Fibroblast of skin of left biceps (primary cell): ENCODE results near the gene FDXR.

Source experiments
- DNase-seq, 2 experiments: peaks; one replicate each; pipeline ENCODE4 v3.0.0-alpha.2; 2013; ENCODE audit warnings: low read depth in 2 of 2

FDXR gene

DNA sequence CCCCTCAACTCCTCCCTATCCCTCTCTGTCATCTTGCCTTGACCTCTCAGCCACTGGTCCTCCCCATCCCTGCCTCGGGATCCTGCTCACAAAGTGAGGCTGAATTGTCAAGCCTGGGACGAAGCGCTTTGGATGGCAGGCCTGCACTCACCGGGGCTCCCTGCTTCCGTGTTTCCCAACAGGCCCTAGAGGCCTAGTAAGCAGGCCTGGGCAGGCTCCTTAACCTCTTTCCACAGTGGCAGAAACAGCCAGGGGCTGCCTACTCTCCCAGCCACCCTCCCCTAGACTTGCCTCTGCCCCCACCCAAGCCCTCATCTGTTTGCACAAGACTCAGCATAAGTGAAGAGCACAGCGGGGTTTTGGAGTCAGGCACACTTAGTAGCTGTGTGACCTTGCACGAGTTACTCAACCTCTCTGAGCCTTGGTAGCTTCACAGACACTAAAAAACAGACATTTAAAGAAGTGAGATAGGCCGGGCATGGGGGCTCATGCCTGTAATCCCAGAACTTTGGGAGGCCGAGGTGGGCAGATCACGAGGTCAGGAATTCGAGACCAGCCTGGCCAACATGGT, 25.7 kb upstream of the FDXR start:
- no peak for DNase-seq

DNA sequence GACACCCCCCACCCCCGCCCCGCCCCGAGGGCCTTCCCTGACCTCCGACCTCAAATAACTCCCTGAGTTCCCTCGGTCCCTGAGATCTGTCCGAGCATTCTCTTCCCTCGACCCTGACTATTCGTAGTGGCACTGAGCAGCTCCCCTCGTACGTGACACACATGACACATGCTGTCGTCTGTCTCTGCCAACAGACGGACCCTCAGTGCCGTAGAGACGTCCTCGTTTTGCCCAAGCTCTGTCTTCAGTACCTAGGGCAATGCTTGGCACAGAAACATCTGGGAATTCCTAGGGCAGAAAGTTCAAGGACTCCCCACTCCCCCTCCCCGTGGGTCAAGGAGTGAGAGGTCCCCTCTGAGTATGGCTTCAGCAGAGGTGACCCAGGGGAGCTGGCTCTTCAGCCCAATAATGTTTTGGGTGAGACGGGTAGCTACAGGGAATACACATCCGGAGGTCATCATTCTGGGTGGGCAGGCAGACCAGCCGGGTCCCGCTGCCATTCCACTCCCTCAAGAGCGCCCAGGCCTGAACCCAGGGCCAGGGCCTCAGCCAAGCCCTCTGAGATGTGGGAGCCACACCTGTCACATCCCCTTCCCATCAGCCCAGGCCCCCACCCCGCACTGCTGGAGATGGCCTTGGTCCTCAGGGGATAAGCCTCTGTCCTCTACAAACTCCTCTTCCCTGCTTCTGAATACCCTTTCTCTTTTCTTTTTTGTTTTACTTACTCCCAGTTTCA, 21.3 kb upstream of the FDXR start:
- no peak for DNase-seq

- no peak for DNase-seq
Measured at GRCh38 chr17:74892974-74893911, 20.4 kb upstream of the FDXR start, which contains the start of gene FADS6. Gene FADS6, minus strand, starts transcription at chr17:74893633. Its CDS starts 38 bp downstream, at chr17:74893595.

- DNase-seq = no peak
Measured at GRCh38 chr17:74892013-74892841, 19.4 kb upstream of the FDXR start.

- DNase-seq = no peak
Measured at GRCh38 chr17:74890554-74890953, 17.8 kb upstream of the FDXR start.

GRCh38 chr17:74888469-74888868, 15.7 kb upstream of the FDXR start:
- no peak for DNase-seq

- no peak for DNase-seq
Measured at GRCh38 chr17:74883241-74883745, 10.5 kb upstream of the FDXR start.

GRCh38 chr17:74882517-74883240, 9.9 kb upstream of the FDXR start:
- no peak for DNase-seq

DNA sequence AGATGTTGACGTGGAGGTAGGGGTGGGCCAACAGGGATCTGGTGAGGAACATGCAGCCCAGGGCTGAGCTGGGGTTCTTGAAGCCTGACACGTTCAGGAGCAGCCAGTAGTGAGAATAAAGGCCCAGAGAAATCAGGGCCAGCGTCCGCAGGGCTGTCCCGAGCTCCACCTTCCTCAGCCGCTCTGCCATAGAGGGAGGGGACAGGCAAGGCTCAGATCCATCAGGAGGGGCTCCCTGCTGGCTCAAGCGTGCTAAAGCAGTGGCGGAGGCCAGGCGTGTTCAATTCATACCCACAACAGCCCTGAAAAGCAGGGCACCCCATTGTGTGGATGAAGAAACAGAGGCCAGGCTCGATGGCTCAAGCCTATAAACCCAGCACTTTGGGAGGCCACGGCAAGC, 8.3 kb upstream of the FDXR start:
- DNase-seq = no peak

DNA sequence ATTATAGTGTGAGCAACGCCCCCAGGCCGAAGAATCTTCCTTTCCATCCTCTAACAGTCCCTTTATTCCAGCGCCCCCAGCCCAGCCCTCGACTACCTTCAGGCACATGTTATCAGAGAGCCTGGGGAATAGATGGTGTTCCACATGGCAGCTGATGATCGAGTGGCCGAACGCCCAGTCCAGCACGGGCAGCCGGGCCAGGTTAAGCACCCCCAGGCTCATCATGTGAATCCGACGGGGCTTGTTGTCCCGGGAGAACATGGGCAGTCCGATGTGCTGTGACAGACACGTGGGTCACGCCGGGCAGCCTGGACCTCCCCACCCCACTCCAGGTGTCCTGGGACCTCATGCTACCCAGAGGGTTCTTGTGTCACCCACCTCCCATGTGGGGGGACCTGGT, 6.5 kb upstream of the FDXR start:
- no peak for DNase-seq

DNA sequence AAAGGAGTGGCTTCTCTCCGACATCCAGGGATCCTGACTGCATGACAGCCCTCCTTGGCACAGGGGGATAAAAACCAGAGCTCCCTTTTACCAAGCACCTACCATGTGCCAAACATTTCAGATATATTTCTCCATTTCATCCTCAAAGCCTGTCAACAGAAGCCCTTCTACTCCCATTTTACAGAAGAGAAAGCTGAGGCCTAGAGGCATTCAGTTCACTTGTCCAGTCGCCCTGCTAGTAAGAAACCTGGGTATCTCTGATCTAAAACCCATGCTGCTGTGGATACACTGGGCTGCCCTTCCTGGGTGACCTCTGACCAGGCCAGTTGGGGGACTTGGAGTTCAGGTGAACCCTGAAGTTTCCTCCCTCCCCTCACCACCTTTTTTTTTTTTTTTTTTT, 5.9 kb upstream of the FDXR start:
- no peak for DNase-seq

GRCh38 chr17:74877592-74878548, 5.1 kb upstream of the FDXR start:
- DNase-seq = no peak

DNA sequence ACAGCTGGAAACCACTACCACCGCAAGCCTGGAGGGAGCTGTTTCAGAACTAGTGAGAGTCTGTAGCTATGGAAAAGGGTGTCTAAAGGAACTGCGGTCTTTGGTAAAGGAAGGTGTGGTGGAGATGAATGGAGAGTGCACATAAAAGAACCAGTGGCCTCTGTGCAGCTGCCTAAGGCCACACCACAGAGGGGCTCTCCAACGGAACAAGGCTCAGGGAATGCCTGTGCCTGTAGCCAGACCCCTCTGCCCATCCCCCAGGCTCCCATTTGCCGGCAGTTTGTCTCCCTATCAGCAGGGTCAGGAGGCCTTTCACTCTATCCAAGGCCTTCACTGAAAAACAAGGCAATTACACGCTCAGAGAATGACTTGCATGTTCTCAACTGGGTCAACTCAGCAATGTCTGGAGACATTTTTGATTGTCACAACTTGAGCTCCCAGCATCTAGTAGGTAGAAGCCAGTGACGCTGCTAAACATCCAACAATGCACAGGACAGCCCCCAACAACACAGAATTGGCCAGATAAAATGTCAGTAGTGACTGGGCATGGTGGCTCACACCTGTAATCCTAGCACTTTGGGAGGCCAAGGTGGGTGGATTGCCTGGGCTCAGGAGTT, 3.3 kb upstream of the FDXR start:
- no peak for DNase-seq

DNA sequence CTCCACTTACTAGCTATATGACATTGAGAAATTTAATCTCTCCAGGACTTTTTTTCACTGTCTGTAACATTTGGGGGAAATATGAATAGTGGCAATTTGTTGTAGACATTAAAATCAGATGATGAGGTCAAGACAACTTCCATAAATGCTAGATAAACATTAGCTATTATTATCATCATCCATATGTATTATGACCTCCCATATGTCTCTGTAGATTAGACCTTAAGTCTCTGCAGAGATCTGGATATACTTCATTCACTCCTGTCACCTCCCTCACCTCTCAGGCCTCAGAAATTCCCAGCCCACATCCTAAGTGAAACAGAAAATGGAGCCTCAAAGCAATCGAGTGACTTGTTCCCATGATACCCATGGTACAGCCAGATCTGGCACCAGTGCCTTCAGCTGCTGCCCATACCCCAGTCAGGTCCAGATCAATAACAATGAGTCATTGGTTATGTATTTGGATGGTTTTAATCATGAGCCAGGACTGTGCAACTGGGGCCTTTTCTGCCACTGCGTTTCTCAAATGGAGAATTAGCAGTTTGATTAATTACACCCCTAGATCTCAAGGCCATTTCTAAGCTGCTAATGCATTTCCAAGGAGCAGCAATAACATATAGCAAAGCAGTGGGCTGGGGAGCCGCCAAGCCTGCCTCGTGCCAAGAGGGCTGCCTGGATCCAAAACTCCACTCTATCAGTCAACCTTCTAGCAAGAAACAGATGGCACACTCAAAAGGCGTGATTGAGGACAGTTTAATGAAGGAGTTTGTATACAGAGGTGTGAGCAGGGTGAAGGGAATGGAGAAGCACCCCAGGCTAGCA, 2.6 kb upstream of the FDXR start:
- no peak for DNase-seq

DNA sequence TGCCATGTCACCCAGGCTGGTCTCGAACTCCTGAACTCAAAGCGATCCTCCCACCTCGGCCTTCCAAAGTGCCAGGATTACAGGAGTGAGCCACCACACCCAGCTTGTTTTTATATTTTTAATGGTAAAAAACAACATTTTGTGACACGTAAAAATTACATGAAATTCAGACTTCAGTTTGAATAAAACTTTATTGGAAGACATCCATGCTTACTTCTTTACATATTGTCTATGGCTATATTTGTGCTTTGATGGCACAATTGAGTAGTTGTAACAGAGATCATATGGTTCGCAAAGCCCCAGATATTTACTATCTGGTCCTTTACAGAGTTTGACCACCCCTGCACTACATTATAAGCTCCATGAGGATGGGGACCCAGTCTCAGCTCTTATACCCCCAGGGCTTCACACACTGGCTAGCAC, 1.8 kb upstream of the FDXR start:
- DNase-seq = no peak

DNA sequence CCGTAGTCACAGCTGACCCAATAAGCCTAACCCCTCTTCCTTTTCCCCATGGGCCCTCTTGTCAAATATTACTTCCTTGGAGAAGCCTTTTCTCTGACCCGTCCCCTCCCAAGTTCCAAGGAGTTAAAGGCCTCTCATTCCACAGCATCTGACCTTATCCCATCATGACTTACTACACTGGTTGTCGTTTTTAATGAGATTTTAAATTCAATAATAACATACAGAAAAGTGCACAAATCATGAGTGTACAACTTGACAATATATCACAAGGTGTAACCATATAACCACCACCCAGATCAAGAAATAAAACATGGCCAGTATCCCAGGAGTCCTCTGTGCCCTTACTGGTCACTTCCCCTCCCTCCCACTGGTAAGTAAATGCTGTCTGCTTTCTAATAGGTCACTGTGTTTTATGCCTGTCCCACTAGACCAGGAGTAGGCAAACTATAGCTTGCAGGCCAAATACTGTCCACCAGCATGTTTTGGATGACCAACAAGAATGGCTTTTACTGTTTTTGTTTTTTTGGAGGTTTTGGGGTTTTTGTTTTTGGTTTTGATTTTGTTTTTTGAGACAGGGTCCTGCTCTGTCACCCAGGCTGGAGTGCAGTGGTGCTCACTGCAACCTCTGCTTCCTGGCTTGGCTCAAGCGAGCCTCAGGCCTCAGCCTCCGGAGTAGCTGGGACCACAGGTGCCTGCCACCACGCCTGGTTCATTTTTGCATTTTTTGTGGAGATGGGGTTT, 1.2 kb upstream of the FDXR start:
- no peak for DNase-seq

DNA sequence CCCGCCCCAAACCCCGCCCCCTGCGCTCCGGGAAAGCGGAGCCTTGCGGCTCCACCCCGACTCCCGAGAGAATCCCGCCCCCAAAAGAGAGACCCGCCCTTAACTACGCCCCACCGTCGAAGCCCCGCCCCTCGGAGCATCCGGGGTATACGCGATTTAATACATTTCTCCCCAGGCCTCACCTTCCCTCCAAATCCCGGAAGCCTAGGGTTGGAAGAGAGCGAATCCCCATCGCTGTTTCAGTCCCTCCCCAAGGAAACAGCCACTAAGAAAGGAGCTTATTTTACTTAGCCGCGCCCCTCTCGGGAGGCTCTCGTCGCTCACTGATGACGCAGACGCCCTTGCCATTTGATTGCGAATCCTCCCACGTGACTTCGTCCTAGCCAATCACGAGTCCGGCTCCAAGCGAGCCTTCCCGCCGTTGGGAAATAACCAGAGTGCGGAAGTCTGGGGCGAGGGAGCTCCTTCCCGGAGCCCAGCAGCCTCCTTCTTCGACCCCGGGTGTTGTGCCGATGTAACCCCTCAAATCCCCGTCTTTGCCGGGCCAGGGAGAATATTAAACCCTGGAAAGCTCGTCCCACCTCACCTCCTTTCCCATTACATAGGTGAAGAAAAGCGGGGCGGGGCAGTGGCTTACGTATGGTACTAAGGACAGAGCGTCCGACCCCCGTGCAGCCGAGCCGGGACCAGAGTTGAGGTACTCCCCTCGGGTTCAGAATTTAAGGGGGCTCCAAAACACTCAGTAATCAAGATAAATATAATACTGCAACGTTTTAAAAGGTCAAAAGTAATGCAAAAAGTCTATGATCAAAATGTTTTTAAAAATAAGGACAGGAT, 461 bp upstream of the FDXR start:
- peak; percentile 100 for DNase-seq
